OCI-LY7 (cell line): ENCODE results near the gene DZIP1.

Experiments
- CTCF ChIP-seq: fragments of 200-600 bp; sonication (generic); conservative IDR thresholded peaks from 2 replicates; pipeline ENCODE4 v1.5.1; 2014; ENCODE audit warnings: mild to moderate bottlenecking, antibody characterized with exemption, low read length, moderate library complexity, mixed read lengths
- EZH2phosphoT487 ChIP-seq: fragments of 200-600 bp; sonication (generic); IDR thresholded peaks from 2 replicates; pipeline ENCODE4 v1.6.1; 2018; ENCODE audit warnings: low read depth, borderline replicate concordance, mild to moderate bottlenecking, mixed run types, antibody characterized with exemption, low read length, moderate library complexity, mixed read lengths

DNA sequence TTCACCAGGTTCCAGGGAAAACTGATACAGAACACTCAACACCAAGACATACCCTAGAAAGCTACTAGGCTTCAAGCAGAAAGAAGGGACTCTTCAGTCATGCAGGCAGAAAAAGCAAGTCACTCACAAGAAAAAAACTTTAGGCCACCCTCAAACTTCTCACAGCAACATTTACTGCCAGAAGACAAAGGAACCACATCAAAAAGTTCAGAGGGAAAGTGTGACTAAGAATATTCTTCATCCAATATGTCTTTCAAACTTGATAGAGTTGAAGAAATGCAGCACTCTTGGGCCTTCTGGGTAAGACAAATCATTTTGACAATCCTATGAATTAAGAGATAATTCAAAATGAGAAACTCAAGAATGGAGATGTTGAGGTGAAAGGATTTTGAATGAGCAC, 7.7 kb downstream of the DZIP1 start:
- TF ChIP-seq CTCF (no peak), EZH2phosphoT487 (no peak)
